Measurements from ENCODE around the gene PTTG1IP2.

- TF ChIP-seq SP1 (IDR thresholded peaks at IDR 0.05), result no peak
- no peak for TF ChIP-seq NFRKB (IDR thresholded peaks at IDR 0.05)
- no peak for TF ChIP-seq PKNOX1 (IDR thresholded peaks at IDR 0.05)
- no peak for TF ChIP-seq FOXM1 (IDR thresholded peaks at IDR 0.05; ENCODE audit: borderline replicate concordance)
- no peak for TF ChIP-seq LEF1 (IDR thresholded peaks at IDR 0.05; ENCODE audit: borderline replicate concordance)
- TF ChIP-seq FOXA1 (IDR thresholded peaks at IDR 0.05), result no peak
- TF ChIP-seq L3MBTL2 (conservative IDR thresholded peaks at IDR 0.05), result no peak
- TF ChIP-seq ARNT (IDR thresholded peaks at IDR 0.05), result no peak
- TF ChIP-seq CTBP1 (IDR thresholded peaks at IDR 0.05; ENCODE audit: borderline replicate concordance), result no peak
- TF ChIP-seq ELF4 (IDR thresholded peaks at IDR 0.05), result no peak
- TF ChIP-seq BHLHE40 (IDR thresholded peaks at IDR 0.05; ENCODE audit: borderline replicate concordance), result no peak
- TF ChIP-seq TARDBP (IDR thresholded peaks at IDR 0.05), result no peak
- no peak for TF ChIP-seq FOXK2 (IDR thresholded peaks at IDR 0.05)
- TF ChIP-seq SUZ12 (IDR thresholded peaks at IDR 0.05), result no peak
Measured at GRCh38 chr7:90485734-90486316, 16.4 kb downstream of the PTTG1IP2 start.
